ENCODE results near the gene MTCP1.

The MTCP1 gene

DNA sequence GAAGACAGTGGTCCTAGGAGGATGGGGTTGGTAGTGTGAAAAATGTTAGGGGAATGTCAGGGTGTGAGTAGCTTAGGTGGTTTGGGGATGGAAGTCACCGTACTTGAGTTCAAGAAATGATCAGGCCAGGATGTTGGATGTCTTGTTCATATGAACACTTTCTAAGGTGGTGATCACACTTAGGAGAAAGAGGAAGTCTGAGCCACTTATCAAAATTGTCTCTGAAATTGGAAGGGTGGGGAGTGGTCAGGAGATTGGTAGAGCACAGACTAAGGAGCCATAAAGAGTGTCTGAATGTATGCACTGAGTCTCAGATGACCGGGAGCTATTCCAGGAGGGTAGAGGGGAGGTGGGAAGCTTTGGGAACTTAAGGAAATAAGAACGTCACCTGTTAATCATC, 17.3 kb downstream of the MTCP1 start:
- DNase-seq (ENCODE audit: low read depth in 2 of 2): no peak

DNA sequence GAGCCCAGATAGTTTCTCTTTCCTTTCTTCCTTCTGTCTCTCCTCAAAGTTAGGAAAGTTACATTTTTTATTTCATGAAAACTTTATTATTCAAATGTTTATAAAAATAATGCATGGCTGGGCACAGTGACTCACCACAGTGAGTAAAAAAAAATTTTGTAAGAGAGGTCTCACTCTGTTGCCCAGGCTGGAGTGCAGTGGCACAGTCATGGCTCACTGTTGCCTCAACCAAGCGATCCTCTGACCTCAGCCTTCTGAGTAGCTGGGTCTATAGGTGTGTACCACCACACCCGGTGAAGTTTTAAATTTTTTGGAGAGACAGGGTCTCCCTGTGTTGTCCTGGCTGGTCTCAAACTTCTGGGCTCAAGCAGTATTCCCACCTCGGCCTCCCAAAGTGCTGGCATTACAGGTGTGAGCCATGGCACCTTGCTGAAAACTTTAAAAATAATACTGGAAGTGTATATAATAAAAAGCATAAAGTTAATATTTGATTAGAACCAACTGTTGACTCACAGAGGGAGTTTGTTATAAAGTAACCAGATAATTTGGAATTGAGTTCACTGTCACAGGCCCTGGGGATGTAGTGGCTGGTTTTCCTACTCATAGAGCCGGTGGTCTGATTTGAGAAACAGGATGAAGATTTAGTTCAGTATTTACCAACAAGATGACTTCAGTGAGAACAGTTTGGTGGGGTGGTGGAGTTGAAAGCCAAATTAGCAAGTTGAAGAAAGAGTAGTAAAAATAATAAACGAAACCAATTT, 18.0 kb downstream of the MTCP1 start:
- no peak for DNase-seq (ENCODE audit: low read depth in 2 of 2)

DNA sequence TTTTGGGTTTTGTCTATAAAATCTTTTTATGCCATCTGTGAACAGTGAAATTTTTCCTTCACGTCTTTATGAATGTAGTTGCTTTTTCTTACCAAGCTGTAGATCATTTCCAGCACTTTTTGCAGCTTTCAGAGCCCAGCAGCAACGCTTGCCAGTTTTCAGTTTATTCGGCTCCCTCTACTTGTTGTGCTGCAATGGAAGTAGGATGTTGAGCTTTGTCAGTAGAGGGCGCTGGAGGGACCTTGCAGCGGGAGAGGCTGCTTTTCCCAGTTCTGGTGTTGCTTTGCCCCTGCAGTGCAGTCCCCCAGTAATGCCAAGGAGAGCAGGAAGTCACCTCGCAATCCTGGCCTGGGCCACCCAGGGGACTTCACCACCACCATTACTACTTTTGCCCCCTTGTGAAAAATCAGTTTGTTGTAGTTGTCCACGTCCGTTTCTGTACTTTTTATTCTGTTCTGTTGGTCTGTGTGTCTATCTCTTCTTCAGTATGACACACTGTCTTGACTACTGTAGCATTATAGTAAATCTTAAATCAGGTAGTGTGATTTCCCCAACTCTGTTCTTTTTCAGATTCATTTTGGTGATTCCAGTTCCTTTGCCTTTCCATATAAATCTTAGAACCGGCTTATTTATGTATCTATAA, 21.8 kb downstream of the MTCP1 start:
- peak in 1 of 2 donors; percentile 20 for DNase-seq (ENCODE audit: low read depth in 2 of 2)

DNA sequence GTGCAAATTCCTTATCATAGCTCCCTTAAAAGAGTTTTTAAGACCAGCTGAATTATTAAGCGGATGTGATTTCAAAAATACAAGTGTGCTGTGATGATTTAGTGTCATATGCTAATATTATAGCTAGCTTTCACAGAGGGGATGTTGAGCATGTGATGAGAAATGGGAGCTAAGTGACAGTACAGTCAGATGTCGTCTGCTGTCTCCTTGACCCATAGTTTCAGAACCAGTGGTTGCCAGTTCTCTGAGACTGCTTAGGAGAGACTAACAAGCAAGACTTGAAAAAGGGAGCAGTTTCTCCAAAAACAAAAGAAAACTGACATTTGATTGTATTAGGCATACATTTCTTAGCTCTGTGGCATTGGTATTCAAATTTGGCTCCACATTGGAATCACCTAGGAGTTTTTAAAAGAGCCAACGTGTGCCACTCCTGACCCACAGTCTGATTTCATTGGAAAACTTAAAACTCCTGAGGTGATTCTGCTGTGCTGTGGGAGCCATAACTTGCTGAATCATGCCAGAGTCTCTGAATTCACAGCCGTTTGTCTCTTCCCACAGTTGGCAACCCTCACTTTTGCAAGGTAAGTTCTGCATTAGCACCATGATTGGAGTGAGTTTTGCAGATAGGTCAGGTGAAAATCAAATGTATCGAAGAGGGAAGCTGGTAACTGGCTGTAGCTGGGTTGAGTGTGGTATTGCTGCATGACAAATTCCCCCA, 24.0 kb downstream of the MTCP1 start:
- no peak for DNase-seq (ENCODE audit: low read depth in 2 of 2)

DNA sequence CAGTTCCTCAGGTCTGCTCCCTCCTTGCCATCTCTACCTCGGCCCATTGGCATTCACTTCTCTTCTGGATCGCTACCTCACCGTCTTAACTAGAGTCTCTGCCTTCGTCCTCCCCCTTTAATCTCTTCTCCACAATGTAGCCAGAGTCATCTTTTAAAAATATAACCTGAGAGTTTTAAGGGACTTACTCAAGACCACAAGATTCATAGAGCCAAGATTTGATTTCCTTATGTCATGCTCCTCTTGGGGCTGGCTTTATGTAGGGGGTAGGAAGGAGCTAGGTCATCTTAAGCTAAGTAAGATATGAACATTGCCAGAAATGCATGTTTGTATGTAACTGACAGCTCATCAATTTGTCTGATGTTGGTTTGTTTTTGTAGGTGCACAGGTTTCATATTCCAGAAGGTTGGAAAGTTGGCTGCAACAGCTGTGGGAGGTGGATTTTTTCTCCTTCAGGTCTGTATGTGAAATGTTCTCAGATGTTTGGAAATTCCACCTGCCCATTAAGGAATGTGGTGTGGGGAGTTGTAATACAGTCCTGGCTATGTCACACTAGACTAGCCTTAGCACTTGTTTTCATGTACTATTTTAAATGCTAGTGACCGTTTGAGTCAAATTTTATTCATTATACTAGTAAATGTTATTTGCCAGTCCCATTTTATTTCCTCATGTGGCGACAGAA, 24.7 kb downstream of the MTCP1 start:
- DNase-seq (ENCODE audit: low read depth in 2 of 2): no peak

DNA sequence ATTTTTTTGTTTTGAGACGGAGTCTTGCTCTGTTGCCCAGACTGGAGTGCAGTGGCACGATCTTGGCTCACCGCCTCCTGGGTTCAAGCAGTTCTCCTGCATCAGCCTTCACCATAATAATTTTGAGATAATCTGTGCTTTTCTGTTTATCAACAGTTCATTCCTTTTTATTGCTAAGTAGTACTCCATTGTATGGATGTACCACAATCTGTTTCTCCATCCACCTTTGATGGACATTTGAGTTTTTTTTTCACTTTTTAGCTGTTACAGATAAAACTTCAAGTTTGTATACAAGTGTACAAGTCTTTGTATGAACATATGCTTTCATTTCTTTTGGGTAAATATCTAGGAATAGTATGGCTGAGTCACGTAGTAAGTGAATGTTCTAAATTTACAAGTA, 35.2 kb downstream of the MTCP1 start:
- DNase-seq (ENCODE audit: low read depth in 2 of 2): no peak

DNA sequence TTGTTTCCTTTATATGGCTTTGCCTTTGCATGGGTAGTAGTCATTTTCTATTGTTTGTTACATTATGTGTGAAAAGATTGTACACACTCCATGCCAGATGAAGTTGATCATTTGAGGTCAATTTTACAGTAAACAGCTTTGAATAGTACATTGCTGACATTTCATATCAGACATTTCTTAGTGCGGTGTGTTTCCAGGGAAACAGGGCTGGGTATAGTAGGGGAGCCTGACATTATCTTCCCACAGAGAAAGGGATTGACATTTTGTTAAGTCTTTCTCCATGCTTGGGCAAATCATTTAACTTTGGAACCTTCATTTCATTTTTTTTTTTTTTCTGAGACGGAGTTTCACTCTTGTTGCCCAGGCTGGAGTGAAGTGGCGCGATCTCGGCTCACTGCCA, 39.3 kb downstream of the MTCP1 start:
- DNase-seq (ENCODE audit: low read depth in 2 of 2): no peak

DNA sequence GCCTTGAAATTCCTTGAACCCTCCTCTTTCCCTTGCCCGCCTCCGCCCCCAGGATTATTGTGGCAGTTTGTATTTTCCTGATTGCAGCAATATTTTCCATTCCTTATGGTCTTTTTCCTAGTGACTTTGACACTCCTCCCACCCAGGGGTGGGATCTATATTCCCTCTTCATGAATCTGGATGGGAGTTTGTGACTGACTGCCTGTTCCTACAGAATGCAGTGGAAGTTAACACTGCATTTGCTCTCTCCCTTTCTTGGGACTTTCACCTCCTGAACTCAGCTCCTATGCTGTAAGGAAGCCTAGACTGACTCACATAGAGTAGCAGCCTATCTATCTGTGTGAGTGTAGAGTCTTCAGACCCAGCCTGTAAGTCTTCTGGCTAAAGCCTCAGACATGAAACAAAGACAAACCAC, 42.1 kb downstream of the MTCP1 start:
- no peak for DNase-seq (ENCODE audit: low read depth in 2 of 2)

DNA sequence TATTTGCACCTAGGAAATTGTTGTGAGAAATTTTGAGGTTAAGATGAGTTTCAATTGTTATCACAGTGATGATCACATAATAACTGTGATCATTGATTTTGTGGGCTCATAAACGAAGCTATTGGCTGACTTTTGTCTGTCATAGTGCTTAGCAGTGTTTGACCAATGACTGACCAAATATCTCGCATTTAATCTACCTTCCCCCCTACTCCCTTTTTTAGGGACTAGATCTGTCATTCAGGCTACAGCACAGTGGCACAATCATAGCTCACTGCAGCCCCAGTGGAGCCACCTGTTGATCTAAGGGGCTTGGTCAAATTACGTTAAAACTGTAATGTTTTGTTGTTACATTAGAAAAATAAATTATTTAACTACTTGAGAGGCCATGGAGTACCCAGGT, 42.8 kb downstream of the MTCP1 start:
- no peak for DNase-seq (ENCODE audit: low read depth in 2 of 2)

DNA sequence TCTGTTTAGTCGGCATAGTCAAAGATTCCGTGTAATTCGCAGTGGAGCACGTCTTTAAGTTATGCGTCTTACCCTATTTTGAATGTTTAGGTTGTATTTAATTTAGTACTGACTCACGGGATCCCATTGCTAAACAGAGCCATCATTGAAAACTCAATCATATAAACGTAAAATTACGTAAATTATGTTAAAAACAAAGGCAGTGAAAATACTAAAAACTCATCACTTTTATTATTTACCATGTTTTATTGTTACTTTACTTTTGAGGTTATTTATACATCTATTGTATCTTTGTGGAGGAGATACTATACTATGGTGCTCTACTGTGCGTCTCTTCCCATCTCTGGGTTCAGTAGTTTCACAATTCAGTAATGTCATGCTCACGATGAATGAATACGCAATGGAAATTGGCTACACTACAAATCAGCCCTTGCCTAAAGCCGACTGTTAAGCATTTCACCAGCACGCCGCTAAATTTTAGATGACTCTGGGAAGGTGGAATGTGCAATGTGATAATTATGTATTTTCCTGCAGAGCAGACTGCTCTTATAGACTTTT, 43.3 kb downstream of the MTCP1 start:
- no peak for DNase-seq (ENCODE audit: low read depth in 2 of 2)

DNA sequence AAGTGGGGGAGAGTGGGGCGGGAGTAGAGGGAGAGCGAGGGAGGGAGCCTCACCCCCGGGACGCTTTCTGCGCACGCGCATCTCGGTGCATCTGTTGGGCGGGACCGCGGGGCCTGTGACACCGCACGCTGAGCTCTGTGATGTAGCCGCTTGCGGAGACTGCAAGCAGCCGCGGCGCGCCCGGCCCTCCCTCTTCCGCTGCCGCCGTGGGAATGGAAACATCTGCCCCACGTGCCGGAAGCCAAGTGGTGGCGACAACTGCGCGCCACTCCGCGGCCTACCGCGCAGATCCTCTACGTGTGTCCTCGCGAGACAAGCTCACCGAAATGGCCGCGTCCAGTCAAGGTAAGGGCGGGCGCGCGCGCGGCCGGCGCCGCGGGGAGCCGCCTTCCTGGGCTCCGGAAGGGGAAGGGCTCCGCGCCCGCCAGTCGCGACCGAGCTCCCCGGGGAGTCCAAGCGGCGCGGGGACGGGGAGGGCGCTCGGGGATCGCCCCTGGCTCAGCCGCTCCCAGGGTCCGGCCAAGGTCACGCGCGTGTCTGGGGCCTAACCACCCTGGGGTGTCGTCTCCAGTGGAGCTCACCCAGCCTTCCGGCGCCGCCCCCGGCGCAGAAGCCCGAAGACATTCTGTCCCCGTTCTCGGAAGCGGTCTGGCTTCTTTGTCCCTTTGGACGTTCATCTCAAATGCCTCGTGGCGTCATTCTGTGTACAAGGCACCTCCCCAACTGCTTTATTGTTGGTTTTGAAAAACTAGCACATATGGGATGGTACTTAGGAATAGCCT, 44.0 kb downstream of the MTCP1 start, which contains the start of gene FUNDC2:
Gene FUNDC2, plus strand, starts transcription at position 118 of the 782 bp plus-strand sequence. Its CDS starts 95 bp downstream, at position 213.
- DNase-seq (ENCODE audit: low read depth in 2 of 2): peak; percentile 83 to 86

DNA sequence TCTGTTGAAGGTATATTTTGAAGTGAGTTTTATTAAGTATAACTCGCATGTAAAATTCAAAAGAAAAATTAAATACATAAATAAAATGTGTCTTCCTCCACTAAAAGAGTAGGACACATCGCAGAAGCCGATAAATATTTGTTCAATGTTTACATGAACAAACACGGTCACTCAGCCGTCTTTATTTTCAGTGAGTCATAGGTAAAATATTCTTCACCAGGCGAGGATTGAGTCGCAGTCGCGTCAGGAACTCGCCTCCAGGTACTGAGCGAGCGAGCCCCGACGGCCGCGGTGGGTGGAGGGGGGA, 44.6 kb downstream of the MTCP1 start:
- DNase-seq (ENCODE audit: low read depth in 2 of 2): no peak

DNA sequence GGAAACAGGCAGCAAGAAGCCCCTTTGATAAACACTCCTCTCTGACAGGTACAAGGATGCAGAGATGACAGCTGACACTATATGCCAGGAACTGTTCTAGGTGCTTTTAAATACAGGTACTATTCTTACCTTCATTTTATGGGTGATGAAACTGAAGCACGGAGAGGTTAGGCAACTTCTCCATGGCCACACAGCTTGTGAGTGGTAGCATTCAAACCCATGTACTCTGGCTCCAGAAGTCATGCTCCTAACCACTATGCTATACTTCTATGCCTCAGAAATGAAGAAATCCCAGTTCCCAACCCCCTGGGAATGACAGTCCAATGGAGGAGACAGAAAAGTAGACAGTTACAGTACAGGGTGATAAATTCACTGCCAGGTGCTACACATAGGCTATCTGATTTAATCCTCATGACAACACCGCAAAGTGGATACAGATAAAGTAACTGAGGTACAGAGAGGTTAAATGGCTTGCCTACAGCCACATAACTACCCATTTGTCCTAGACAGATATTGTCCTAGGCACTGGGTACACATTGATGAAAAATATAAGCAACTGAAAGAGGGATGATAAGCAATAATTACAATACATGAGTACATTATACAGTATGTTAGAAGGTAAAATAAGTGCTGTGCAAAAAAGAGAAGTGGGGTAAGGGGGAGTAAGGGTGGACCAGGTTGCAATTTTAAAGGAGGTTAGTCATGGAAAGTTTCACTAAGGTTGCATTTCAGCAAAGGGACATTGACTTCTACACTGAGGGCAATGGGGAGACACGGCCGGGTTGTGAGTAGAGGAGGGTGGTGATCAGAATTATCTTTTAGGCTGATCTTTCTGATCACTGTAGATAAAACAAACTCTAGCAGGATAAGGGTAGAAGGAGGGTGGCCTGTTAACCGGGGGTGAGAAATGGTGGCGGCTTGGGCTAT, 46.8 kb downstream of the MTCP1 start:
- DNase-seq (ENCODE audit: low read depth in 2 of 2): no peak

DNA sequence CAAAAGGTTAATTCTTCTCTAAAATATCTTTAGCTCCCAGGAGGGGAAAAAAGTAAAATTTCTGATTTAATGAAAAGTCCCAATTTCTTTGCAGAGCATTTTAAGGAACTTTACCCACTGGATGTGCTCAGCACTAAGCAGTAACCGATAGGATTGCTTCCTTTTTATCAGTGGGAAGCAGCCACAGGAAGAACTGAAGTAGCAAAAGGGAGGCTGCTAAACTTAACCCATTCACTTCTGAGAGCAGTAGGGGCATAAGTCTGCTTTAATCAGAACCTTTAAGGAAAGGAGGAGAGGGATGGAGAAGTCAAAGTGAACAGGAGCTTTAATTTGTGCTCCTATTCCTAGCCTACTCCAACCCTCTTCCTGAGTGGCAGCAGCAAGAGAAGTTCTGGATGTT, 48.4 kb downstream of the MTCP1 start, which contains the start of gene F8:
Gene F8, minus strand, starts transcription at position 139 of the 400 bp plus-strand sequence. CDS start 171 bp downstream, outside the sequence.
- DNase-seq (ENCODE audit: low read depth in 2 of 2): no peak

DNA sequence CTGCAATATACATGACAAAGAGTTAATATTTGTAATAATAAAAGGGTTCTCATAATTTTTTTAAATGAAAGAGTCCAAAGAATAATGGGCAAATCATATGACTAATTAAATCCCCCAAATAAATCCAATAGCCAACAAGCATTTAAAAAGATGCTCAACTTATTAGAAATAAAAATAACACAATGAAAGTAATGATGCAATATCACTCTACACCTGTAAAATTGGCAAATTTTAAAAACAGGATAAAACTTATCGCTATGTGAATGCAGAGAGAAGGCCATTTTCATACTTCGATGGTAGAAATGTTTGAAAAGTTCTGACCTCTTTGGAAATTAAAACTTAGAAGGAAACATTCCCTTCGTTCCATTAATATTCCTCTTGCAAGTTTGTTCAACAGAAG, 50.3 kb downstream of the MTCP1 start:
- no peak for DNase-seq (ENCODE audit: low read depth in 2 of 2)
